Left cardiac atrium (tissue), 4 donors: Measurements from ENCODE around the gene S100A14. TPM values are rescaled to one million over a fixed set of nuclear protein-coding genes. Genes with fewer than 3 reads are reported as not detected.

Source experiments
- ATAC-seq, 2 donors: fragments of 200-7000 bp; cut with Tn5 transposase; one replicate each; pipeline ENCODE4 v1.9.1; 2020; ENCODE audit warnings: mild to moderate bottlenecking in 2 of 2, moderate library complexity in 2 of 2
- DNase-seq: peaks from one replicate; pipeline ENCODE4 v3.0.0-alpha.2; 2020
- intact Hi-C, 2 donors: fragments of 100-400 bp; cut with DNase I; formaldehyde crosslinking; loops; one replicate each; pipeline versions ENCODE4 v1.14.1 to v1.15.1; 2022 to 2023
- long read RNA-seq: library from polyadenylated mRNA; unstranded; transcript quantifications from one replicate; pipeline ENCODE4 v2.0.0, GENCODE V29; 2021
- total RNA-seq, 2 donors: library from RNA; stranded (reverse); fragmentation: NEBNext Ultra II Directional; extraction: Animal tissue kit (Norgen Biotek cat#: 25700); gene quantifications; one replicate each; pipeline ENCODE4 v1.2.1, GENCODE V29; 2021
- donor health status: DM: no; HTN: yes; CAD: no.
- donor health status: DM: no; HTN: yes; CAD: no; lungs with severe emphysema.
- donor health status: DM: yes; HTN: yes; CAD: no.
- donor health status: Dilated cardiomyopathy.

S100A14 gene
- 1 to 10 TPM; 1.8 to 5.8 TPM for total RNA-seq
- long read RNA-seq, partial matches to known transcripts: 0 of 1 reads
- long read RNA-seq, other reads (novel, unspliced or antisense): 0 of 1 reads

GRCh38 chr1:153616144-153616916, at the start of gene S100A14:
TSS of gene S100A14 (minus strand) at chr1:153616325. CDS start at chr1:153615858, 467 bp downstream.
- intact Hi-C loops: loop anchor here in 1 of 2 donors (5.0 kb wide), 1 partner anchor 44 kb away; no protein-coding TSS in a partner anchor
- DNase-seq (no peak), ATAC-seq (peak; percentile 16 to 25)

- DNase-seq (no peak), ATAC-seq (no peak)
- intact Hi-C loops: loop anchor here in 1 of 2 donors (10.0 kb wide), 1 partner anchor 88 kb away; no protein-coding TSS in a partner anchor
Observed at GRCh38 chr1:153663211-153663610, 47.1 kb upstream of the S100A14 start.

DNA sequence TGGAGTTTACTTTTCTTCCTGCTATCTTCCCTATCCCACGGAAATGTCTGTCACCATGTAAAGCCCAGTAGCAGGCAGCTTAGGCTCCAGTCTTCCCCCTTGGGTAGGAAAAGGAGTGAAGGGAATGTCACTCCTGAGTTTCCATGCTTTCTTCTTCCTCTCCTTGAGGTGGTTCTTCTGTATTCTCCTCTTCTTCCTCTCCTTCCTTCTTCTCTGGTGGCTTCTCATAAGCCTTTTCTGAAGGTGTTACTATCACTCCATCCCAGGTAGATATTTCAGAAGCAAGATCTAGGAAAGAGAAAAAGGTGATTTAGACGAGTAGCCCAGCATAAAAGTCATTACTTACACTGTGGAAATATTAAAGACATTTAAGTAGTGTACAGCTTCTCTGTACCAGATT, 46.1 kb upstream of the S100A14 start:
- intact Hi-C loops: loop anchor here in 1 of 2 donors (10.0 kb wide), 1 partner anchor 87 kb away; no protein-coding TSS in a partner anchor
- ATAC-seq: no peak
- no peak for DNase-seq

- DNase-seq (no peak), ATAC-seq (no peak)
- intact Hi-C loops: loop anchor here in 1 of 2 donors (10.0 kb wide), 1 partner anchor 86 kb away; no protein-coding TSS in a partner anchor
Observed at GRCh38 chr1:153661111-153661708, 45.1 kb upstream of the S100A14 start.

DNA sequence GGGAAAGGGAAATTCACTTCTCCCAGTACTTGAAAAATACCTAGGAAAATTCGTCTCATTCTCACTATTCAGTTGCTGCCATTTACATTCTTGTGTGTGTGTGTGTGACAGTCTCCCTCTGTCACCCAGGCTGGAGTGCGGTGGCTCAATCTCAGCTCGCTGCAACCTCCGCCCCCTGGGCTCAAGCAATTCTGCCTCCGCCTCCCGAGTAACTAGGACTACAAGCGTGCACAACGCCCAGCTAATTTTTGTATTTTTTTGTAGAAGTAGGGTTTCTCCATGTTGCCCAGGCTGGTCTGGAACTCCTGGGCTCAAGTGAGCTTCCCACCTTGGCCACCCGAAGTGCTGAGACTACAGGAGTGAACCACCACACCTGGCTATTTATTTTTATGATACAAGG, 43.5 kb upstream of the S100A14 start:
- intact Hi-C loops: loop anchor here in 1 of 2 donors (10.0 kb wide), 1 partner anchor 85 kb away; no protein-coding TSS in a partner anchor
- DNase-seq: no peak
- no peak for ATAC-seq

GRCh38 chr1:153659175-153659534, 43.0 kb upstream of the S100A14 start:
- intact Hi-C loops: no loop called here
- no peak for ATAC-seq
- no peak for DNase-seq

DNA sequence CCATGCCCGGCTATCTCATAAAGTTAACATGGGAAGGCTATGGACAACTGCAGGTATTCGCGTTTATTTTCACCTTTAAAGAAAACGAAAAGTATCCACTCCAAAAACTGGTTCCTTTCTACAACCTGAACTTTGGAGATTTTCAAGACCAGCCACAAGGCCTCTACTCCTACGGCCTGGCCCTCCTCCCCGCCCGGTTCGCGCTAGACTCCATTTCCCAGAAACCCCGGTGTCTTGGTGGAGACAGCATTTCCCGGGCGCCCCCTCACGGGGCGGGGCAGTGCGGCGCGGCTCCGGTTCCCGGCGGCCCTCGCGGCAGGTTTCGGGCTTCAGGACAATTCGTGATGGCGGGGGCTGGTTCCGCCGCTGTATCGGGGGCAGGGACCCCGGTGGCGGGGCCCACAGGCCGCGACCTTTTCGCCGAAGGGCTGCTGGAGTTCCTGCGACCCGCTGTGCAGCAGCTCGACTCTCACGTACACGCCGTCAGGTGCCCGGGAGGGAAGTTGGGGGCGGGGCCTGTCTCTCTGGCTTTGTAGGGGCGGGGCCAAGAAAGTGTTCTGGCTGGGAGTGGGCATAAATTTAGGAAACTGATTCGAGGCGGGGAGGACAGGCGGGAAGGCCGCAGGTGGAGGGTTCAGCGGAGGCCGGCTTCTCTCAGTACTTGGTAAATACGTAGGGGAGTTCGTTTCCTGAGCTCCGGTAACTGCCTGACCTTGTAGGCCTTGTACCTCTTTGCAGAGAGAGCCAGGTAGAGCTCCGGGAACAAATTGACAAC, 42.5 kb upstream of the S100A14 start, which contains the start of gene SNAPIN:
Gene SNAPIN, plus strand, starts transcription at position 304 of the 775 bp plus-strand sequence. Its CDS starts 41 bp downstream, at position 345.
- intact Hi-C loops: no loop called here
- DNase-seq (peak; percentile 94), ATAC-seq (peak; percentile 98)

DNA sequence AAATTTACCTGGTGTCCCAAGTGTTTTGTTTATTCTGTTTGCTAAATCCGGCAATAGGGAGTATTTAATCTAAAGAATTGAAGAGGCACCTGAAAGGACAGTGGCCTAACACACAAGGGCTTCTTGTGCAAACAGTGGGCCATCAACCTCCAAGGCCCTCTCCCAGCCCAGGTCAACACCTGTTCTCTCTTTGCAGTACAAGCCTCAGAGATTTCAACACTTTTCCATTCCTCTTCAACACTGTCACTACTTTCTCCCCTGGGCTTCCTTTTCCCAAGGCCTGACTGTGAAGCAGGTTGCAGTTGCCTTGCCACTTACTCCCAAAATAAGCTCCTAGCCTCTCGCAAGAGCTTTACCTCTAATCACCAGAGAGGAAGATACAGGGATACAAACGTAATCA, 39.2 kb upstream of the S100A14 start:
- intact Hi-C loops: no loop called here
- no peak for ATAC-seq
- no peak for DNase-seq

DNA sequence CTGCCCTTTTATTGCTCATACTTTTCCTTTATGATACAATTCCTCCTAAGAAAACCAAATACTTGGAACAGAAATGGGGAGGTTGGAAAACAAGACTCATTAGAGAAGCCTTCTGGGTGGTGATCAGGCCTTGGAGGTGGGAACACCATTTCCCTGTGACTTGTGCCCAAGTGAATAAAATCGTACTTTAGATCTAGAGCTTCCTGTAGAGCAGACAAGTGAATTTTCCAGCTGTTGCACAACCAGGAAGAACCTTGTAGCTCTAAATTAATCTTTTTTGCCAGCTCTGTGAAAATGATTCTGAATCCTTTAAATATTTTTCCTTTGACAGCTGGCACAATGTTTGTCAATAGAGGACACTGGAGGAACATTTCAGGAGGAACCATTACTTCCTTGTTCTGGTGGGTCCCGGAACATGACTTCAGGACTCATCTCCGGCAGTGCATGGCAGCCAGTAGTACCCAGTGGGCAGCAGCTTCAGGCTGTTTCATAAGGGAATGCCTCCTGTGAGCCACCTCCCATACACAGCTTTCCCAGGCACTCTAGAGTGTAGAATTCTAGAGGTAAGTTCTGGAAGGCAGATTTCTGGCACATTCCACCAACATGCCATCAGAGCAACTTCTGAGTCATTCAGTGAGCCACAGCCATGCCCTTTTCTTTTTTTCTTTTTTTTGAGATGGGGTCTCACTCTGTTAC, 36.8 kb upstream of the S100A14 start:
- intact Hi-C loops: no loop called here
- DNase-seq (no peak), ATAC-seq (peak in 1 of 2 donors; percentile 36)

DNA sequence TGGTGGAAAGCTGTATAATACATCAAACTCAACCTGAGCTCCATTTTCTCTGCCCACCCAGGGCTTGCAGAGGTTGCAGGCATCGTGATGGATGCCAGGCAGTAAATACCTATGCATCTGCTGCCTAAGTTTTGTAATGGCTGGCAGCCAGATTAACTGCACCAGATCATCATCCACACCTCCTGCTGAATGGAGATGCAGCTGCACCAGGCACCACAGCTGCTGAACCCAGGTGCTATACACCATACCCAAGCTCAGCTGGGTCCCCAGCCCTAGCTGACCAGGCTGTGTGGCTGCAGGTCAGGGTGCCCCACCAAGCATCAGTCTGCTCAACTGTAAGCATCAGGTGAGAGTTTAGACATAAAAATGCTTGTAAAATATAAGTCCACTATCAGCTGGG, 35.6 kb upstream of the S100A14 start:
- DNase-seq (no peak), ATAC-seq (no peak)
- intact Hi-C loops: no loop called here

GRCh38 chr1:153649863-153650235, 33.7 kb upstream of the S100A14 start:
- ATAC-seq: peak; percentile 58 to 75
- intact Hi-C loops: no loop called here
- no peak for DNase-seq

- DNase-seq: no peak
- intact Hi-C loops: no loop called here
- ATAC-seq: peak in 1 of 2 donors; percentile 2
Observed at GRCh38 chr1:153649137-153649862, 33.2 kb upstream of the S100A14 start.

GRCh38 chr1:153648000-153648643, 32.0 kb upstream of the S100A14 start:
- ATAC-seq (peak in 1 of 2 donors; percentile 3), DNase-seq (no peak)
- intact Hi-C loops: no loop called here

DNA sequence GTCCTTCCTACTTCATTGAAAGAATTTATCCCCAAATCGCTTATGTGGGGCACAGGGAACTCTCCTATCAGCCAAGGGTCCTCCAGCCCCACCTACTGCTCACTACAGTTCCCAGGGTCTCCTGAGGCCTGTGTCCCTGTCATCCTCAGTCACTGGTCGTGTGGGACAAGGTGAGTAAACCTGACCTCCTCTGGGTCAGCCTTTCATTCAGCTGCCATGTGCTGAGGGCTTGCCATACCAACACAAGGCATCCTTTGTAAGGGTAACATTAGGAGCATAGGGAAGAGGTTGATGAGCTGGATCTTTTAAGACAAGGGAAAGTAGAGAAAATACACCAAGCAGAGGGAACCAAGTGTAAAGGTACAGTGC, 31.2 kb upstream of the S100A14 start:
- ATAC-seq: peak in 1 of 2 donors; percentile 7
- intact Hi-C loops: no loop called here
- no peak for DNase-seq

- ATAC-seq (peak in 1 of 2 donors; percentile 3), DNase-seq (no peak)
- intact Hi-C loops: no loop called here
Observed at GRCh38 chr1:153646672-153647345, 30.7 kb upstream of the S100A14 start.

DNA sequence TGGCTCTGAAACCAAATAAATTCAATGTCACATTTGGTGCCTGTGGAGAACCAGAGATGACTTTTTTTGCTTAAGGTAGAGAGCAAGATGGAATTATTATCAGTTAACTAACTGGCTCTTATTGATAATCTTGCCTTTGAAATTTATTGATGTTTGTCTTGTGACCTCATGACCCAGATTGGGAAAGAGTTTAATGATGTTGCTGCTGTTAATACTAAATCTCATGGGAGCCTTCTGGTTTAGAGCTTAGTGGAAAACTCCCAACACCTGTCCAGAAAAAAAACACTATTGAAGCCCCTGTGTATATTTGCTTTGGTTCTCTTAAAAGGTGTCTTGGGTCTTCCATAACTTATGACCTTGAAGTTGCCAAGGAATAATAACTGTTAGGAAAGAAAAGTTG, 27.7 kb upstream of the S100A14 start:
- ATAC-seq (no peak), DNase-seq (no peak)
- intact Hi-C loops: no loop called here

GRCh38 chr1:153643100-153643499, 27.0 kb upstream of the S100A14 start:
- intact Hi-C loops: no loop called here
- DNase-seq: no peak

More at GRCh38 chr1:153643100-153643499, 27.0 kb upstream of the S100A14 start:
- no peak for ATAC-seq
